Measurements from ENCODE around the gene SLC24A3.

The SLC24A3 gene

DNA sequence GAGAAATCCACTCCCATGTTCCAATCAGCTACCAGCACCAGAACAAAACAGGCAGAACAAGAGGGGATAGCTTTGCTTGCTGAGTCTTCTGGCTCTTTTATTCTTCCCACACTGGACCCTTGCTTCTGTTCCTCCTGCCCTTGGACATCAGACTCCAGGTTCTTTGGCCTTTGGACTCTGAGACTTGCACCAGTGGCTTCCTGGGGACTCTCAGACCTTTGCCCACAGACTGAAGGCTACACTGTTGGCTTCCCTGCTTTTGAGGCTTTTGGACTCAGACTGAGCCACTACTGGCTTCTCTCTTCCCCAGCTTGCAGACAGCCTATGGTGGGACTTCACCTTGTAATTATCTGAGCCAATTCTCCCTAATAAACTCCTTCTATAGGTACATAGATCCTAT, 403.2 kb downstream of the SLC24A3 start:
- in situ Hi-C loops (cut with HindIII; ENCODE audit: low sequenced_read_pairs): no loop called here
- no peak overlapping the region for H3K4me3 ChIP-seq (ENCODE audit: low read depth, low read length)
- no peak for DNase-seq (ENCODE audit: low read depth)
- TF ChIP-seq, protein P1, sequence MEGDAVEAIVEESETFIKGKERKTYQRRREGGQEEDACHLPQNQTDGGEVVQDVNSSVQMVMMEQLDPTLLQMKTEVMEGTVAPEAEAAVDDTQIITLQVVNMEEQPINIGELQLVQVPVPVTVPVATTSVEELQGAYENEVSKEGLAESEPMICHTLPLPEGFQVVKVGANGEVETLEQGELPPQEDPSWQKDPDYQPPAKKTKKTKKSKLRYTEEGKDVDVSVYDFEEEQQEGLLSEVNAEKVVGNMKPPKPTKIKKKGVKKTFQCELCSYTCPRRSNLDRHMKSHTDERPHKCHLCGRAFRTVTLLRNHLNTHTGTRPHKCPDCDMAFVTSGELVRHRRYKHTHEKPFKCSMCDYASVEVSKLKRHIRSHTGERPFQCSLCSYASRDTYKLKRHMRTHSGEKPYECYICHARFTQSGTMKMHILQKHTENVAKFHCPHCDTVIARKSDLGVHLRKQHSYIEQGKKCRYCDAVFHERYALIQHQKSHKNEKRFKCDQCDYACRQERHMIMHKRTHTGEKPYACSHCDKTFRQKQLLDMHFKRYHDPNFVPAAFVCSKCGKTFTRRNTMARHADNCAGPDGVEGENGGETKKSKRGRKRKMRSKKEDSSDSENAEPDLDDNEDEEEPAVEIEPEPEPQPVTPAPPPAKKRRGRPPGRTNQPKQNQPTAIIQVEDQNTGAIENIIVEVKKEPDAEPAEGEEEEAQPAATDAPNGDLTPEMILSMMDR (IDR thresholded peaks at IDR 0.05; ENCODE audit: low read depth, low read length, missing control alignments): no peak

DNA sequence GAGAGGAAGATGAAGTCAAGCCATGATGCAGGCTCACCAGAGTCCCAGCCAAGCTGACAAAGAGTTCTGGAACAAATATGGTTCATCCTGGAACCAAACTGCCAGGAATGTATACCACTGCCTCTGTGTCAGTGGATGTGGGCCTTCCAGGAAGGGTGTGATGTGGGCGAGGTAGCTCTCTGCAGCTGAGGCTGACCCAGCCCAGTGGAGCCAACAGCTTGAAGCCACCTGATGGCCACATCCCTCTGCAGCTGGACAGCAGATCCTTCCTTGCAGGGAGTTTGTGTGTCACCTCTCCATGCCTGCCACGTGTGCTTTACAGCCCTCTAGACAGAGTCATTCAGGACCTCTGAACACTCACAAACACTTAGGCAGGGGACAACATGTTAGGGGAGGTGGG, 403.6 kb downstream of the SLC24A3 start:
- in situ Hi-C loops (cut with HindIII; ENCODE audit: low sequenced_read_pairs): no loop called here
- TF ChIP-seq, protein P1 (IDR thresholded peaks at IDR 0.05; ENCODE audit: low read depth, low read length, missing control alignments): no peak
- H3K4me3 ChIP-seq (ENCODE audit: low read depth, low read length): no peak overlapping the region
- DNase-seq (ENCODE audit: low read depth): no peak

DNA sequence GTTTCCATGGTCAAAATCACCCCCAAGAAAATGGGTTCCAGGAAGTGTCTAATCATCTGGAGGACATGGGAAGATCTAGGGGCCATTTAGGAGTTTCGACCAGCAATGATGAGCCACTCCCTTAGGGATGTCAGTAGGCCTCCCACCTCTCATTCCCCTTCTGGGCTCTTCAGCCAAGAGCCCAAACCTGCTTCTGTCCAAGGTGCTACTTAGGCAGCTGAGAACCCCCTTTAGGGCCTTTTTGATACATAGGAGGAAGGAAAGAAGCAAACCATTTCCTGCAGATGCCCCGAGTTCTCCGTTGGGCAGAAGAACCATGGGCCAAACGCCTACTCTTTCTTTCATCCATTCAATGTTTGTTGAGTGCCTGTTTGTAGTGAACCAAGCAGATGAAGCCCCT, 404.2 kb downstream of the SLC24A3 start:
- no peak for DNase-seq (ENCODE audit: low read depth)
- TF ChIP-seq, protein P1 (IDR thresholded peaks at IDR 0.05; ENCODE audit: low read depth, low read length, missing control alignments): no peak
- H3K4me3 ChIP-seq (ENCODE audit: low read depth, low read length): no peak overlapping the region
- in situ Hi-C loops (cut with HindIII; ENCODE audit: low sequenced_read_pairs): no loop called here

DNA sequence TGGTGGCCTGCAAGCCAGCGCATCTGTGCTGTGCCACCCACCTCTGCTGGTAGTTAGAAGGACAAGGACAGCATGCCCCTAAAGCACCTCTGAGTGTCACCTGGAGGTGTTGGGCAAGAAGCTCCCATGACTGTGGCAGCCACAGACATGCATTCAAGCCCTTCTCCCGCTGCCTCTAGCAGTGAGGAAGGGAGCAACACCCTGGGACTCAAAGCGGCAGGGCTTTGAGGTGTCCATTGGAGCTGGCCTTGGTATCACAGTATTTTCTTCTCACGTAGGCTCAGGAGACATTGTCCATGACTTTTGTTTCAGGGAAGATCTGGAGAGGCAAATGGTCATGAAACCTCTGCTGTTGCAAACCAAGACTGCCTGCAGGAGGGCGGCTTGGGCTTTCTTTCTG, 404.8 kb downstream of the SLC24A3 start:
- TF ChIP-seq, protein P1 (IDR thresholded peaks at IDR 0.05; ENCODE audit: low read depth, low read length, missing control alignments): no peak
- no peak overlapping the region for H3K4me3 ChIP-seq (ENCODE audit: low read depth, low read length)
- no peak for DNase-seq (ENCODE audit: low read depth)
- in situ Hi-C loops (cut with HindIII; ENCODE audit: low sequenced_read_pairs): no loop called here

DNA sequence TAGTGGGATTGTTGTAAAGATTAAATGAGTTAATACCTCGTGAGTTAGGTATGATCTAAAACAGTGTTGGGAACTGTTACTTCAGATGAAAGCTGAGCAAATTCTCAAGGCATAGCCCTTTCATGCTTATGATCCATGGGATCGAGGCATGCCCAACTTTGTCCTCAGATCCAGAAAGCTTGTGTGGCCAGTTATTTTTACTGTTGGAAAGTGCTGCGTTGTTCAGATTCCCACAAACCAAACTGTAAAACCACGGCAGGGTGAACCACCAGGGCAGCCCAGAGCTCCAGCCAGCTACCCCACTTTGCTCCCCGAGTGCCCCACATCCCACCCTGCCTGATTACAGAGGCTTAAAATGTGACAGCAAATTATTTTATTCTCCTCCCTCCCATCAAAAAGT, 406.3 kb downstream of the SLC24A3 start:
- in situ Hi-C loops (cut with HindIII; ENCODE audit: low sequenced_read_pairs): no loop called here
- no peak for DNase-seq (ENCODE audit: low read depth)
- H3K4me3 ChIP-seq (ENCODE audit: low read depth, low read length): no peak overlapping the region
- TF ChIP-seq, protein P1 (IDR thresholded peaks at IDR 0.05; ENCODE audit: low read depth, low read length, missing control alignments): no peak

DNA sequence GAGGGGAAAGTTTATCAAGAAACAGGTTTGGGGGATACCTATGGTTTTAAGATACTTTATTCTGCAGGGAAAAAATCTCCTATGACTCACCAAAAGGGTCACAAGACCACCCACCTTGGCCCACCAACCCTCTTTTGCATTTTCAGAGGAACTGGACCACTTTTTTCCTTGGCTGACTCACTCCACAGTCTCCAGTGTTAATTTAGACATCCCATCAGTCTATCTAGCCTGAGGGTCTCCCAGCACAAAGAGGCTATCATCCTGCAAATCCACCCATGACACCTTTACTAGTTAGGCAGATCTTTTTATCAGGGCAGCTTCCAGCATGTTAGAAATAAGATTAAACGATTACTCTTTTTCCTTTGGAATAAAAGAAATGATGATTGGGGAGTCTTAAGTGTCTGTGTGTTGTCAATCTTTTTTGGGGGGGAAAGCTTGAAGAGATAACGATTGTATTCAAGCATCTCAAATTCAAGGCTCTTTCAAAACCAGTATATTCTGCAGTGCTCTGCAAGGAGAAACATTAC, 407.5 kb downstream of the SLC24A3 start:
- TF ChIP-seq, protein P1 (IDR thresholded peaks at IDR 0.05; ENCODE audit: low read depth, low read length, missing control alignments): no peak
- DNase-seq (ENCODE audit: low read depth): no peak
- in situ Hi-C loops (cut with HindIII; ENCODE audit: low sequenced_read_pairs): no loop called here
- H3K4me3 ChIP-seq (ENCODE audit: low read depth, low read length): no peak overlapping the region

DNA sequence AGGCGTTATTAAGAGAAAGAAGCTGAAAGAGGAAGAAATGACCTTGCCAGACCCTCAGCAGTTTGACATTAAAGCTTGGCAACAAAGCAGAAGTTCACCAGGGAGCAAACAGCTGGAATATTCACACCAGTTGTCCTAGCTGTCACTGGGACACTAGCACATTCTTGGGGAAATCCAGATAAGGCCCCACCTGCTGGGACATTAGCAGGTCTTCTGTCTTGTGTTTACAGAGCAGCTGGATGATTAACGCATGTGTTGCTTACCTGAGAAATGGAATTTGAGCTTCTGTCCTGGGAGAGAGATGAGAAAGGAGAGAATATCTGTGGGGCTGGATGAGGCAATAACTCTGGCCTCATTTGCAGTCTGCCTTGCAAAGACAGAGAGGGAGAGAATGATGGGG, 408.0 kb downstream of the SLC24A3 start:
- in situ Hi-C loops (cut with HindIII; ENCODE audit: low sequenced_read_pairs): no loop called here
- no peak overlapping the region for H3K4me3 ChIP-seq (ENCODE audit: low read depth, low read length)
- TF ChIP-seq, protein P1 (IDR thresholded peaks at IDR 0.05; ENCODE audit: low read depth, low read length, missing control alignments): no peak
- DNase-seq (ENCODE audit: low read depth): no peak
